KOPT-K1 (cell line): ENCODE results near the gene SRR.
"Not testable (repeated sequence)": the region's sequence is repeated elsewhere in the genome, so short reads cannot be mapped to it uniquely, and the experiment has no call there.

Experiments
- H3K27ac ChIP-seq: fragments of 200-600 bp; sonication (generic); 2 replicates; pipeline ENCODE4 v1.5.1; 2016; ENCODE audit warnings: antibody characterized with exemption, mild to moderate bottlenecking, low read depth, low read length; ENCODE audit not compliant: poor library complexity, severe bottlenecking
- H3K36me3 ChIP-seq: fragments of 200-600 bp; sonication (generic); 2 replicates; pipeline ENCODE4 v1.5.1; 2017; ENCODE audit warnings: antibody characterized with exemption, mild to moderate bottlenecking, low read length, moderate library complexity; ENCODE audit not compliant: insufficient read depth
- H3K9me3 ChIP-seq: fragments of 200-600 bp; sonication (generic); 2 replicates; pipeline ENCODE4 v1.5.1; 2017; ENCODE audit warnings: antibody characterized with exemption, low read length, mild to moderate bottlenecking; ENCODE audit not compliant: insufficient read depth, poor library complexity, severe bottlenecking

The SRR gene, protein sequence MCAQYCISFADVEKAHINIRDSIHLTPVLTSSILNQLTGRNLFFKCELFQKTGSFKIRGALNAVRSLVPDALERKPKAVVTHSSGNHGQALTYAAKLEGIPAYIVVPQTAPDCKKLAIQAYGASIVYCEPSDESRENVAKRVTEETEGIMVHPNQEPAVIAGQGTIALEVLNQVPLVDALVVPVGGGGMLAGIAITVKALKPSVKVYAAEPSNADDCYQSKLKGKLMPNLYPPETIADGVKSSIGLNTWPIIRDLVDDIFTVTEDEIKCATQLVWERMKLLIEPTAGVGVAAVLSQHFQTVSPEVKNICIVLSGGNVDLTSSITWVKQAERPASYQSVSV

GRCh38 chr17:2303204-2304188 lies at the start of gene SRR, which contains the start of gene SMG6:
Gene SRR (plus strand): TSS chr17:2303950. CDS start chr17:2315561, 11,611 bp downstream.
Gene SMG6 (minus strand): TSS chr17:2303785. CDS start chr17:2303720, 65 bp downstream.
- peaks cover 34% of the 10 kb centered on the region for H3K36me3 ChIP-seq
- H3K9me3 ChIP-seq: no peaks in the 10 kb centered on the region
- H3K27ac ChIP-seq: peak within 1 kb of the TSS; percentile 85

- H3K9me3 ChIP-seq: not testable (repeated sequence)
- peak overlapping the region; percentile 49 for H3K27ac ChIP-seq
- peaks cover 51% of the 10 kb centered on the region for H3K36me3 ChIP-seq
Measured at GRCh38 chr17:2258830-2259229, 44.9 kb upstream of the SRR start.

- H3K9me3 ChIP-seq: no peaks in the 10 kb centered on the region
- H3K27ac ChIP-seq: peak overlapping the region; percentile 49
- peaks cover 48% of the 10 kb centered on the region for H3K36me3 ChIP-seq
Measured at GRCh38 chr17:2259769-2260536, 43.8 kb upstream of the SRR start.

DNA sequence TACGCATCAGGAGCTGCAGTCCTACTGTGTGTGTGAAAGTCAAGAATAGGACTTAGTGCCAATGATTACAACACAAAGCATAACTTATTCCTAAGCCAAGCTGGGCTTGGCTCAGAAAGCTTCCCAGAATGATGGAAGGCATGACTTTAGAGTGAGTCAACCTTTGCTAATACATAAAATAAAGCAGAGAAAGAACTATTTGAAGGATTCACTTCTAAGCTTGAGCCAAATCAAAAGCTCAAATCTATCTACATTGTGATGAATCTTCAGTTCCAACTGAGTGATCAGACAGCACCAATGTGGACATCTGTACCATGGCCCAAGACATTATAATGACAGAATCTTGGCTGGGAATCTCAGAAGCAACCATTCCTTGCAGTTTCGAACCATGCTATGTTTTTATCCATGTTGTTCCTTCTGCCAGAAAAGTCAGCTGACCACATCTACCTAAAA lies 41.6 kb upstream of the SRR start:
- peaks cover 45% of the 10 kb centered on the region for H3K36me3 ChIP-seq
- no peak overlapping the region for H3K27ac ChIP-seq

GRCh38 chr17:2263183-2264066 lies 40.3 kb upstream of the SRR start:
- peak overlapping the region; percentile 12 for H3K27ac ChIP-seq
- H3K36me3 ChIP-seq: peaks cover 42% of the 10 kb centered on the region

More for the DNA sequence above, 41.6 kb upstream of the SRR start:
- no peaks in the 10 kb centered on the region for H3K9me3 ChIP-seq

GRCh38 chr17:2264067-2264860 lies 39.5 kb upstream of the SRR start:
- no peaks in the 10 kb centered on the region for H3K9me3 ChIP-seq
- peak overlapping the region; percentile 12 for H3K27ac ChIP-seq
- H3K36me3 ChIP-seq: peaks cover 36% of the 10 kb centered on the region

More at GRCh38 chr17:2263183-2264066, 40.3 kb upstream of the SRR start:
- no peaks in the 10 kb centered on the region for H3K9me3 ChIP-seq

- Histone ChIP-seq H3K27ac (peak overlapping the region; percentile 76), H3K36me3 (peaks cover 44% of the 10 kb centered on the region)
- H3K9me3 ChIP-seq: not testable (repeated sequence)
Measured at GRCh38 chr17:2265166-2265565, 38.6 kb upstream of the SRR start.

- H3K36me3 ChIP-seq: peaks cover 53% of the 10 kb centered on the region
- peak overlapping the region; percentile 76 for H3K27ac ChIP-seq
- H3K9me3 ChIP-seq: no peaks in the 10 kb centered on the region
Measured at GRCh38 chr17:2266045-2266864, 37.5 kb upstream of the SRR start.

DNA sequence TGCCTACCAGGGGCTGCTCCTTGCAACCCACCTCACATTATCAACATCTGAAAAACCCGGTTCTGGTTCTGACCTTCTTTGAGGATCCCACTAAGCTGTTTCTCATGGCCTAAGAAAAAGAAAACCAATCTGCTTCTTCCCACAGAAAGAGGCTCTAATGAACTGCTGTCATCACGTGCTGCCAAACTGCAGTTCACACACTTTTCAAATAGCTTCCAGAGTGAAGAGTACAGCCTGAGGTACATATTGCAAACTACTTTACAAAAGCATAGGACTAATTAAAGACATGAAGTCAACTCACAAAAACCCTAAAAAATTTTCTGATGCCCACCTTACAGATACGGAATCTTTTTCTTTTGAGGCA lies 36.9 kb upstream of the SRR start:
- Histone ChIP-seq H3K36me3 (peaks cover 50% of the 10 kb centered on the region), H3K27ac (peak overlapping the region; percentile 76), H3K9me3 (no peaks in the 10 kb centered on the region)

- H3K36me3 ChIP-seq: peaks cover 50% of the 10 kb centered on the region
- no peaks in the 10 kb centered on the region for H3K9me3 ChIP-seq
- H3K27ac ChIP-seq: peak overlapping the region; percentile 76
Measured at GRCh38 chr17:2267354-2267753, 36.4 kb upstream of the SRR start.

DNA sequence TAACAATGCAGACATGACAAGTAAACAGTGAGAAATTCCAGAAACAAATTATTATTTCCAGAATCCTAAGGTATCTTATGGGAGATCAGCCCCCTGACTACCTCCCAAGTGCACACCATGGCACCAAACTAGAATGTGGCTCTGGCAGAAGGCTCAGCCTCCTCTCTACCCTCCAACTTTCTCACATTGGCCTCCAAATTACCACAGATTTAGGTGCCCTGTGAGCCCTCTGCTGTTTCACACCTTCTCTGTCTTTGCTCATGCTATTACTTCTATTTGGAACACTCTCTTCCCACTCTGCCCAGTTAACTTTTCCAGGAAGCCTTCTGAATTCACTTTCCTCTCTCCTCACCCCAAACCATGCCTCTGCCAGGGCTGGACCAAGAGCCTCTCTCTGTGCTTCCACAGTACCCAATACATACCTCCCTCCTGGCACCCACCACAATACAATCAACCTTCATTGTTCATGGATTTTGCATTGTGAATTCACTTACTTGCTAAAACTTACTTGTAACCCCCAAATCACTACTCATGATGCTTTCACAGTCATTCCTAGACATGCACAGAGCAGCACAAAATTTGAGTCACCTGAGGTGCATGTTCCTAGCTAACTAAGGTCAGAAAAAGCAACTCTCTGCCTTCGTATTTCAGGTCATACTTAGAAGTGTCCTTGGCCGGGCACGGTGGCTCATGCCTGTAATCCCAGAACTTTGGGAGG lies 31.6 kb upstream of the SRR start:
- H3K27ac ChIP-seq: no peak overlapping the region
- no peaks in the 10 kb centered on the region for H3K9me3 ChIP-seq
- H3K36me3 ChIP-seq: peaks cover 62% of the 10 kb centered on the region

DNA sequence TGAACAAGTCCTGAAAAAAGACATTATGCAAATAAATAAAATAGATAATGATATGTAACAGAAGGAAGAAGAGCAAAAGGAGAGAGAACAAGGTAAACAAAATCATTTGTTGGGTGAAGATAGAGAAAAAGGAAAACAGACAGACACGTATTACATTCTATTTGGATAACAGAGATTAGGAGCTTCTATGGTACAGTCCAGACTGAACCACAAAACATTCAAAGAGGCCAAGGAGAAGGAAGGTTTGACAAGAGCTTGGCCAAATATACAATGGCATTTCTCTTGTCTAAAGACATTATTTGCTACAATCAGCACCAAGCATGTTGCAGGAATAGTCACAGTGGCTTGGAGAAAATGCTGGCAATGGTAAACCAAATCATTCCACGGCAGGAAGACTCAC lies 29.3 kb upstream of the SRR start:
- Histone ChIP-seq H3K9me3 (no peaks in the 10 kb centered on the region), H3K36me3 (peaks cover 73% of the 10 kb centered on the region), H3K27ac (no peak overlapping the region)
